Mesenchymal stem cell (in vitro differentiated cells and primary cell): ENCODE measurements around the gene POMP.

Experiments used
- DNase-seq: peaks from one replicate; pipeline ENCODE4 v3.0.0-alpha.2; 2013
- H2AFZ ChIP-seq: one replicate; pipeline ENCODE4 v1.6.1; 2013; ENCODE audit warnings: low read depth, mild to moderate bottlenecking, control low read depth, inconsistent platforms, low read length, moderate library complexity
- H2AK5ac ChIP-seq: 2 replicates; pipeline ENCODE4 v1.6.1; 2013; ENCODE audit warnings: low read length, moderate library complexity, mild to moderate bottlenecking, inconsistent platforms; ENCODE audit not compliant: severe bottlenecking
- H2BK120ac ChIP-seq: one replicate; pipeline ENCODE4 v1.6.1; 2013; ENCODE audit warnings: low read depth, mild to moderate bottlenecking, inconsistent platforms, low read length, moderate library complexity
- H2BK12ac ChIP-seq, 2 experiments: one replicate each; pipeline ENCODE4 v1.6.1; 2013; ENCODE audit warnings: inconsistent platforms in 2 of 2, low read length in 2 of 2, mild to moderate bottlenecking in 2 of 2, moderate library complexity in 2 of 2, control low read depth in 1 of 2
- H2BK15ac ChIP-seq: one replicate; pipeline ENCODE4 v1.6.1; 2013; ENCODE audit warnings: mild to moderate bottlenecking, low read depth, inconsistent platforms; ENCODE audit not compliant: poor library complexity, severe bottlenecking
- H2BK5ac ChIP-seq: 2 replicates; pipeline ENCODE4 v1.6.1; 2013; ENCODE audit warnings: low read depth, mild to moderate bottlenecking, low read length, control low read depth, inconsistent platforms; ENCODE audit not compliant: poor library complexity, severe bottlenecking
- H3K14ac ChIP-seq, 2 experiments: one replicate each; pipeline ENCODE4 v1.6.1; 2013; ENCODE audit warnings: inconsistent platforms in 2 of 2, low read length in 2 of 2, control low read depth in 1 of 2, mild to moderate bottlenecking in 1 of 2, moderate library complexity in 1 of 2
- H3K18ac ChIP-seq, 2 experiments: one replicate each; pipeline ENCODE4 v1.6.1; 2013; ENCODE audit warnings: inconsistent platforms in 2 of 2, low read length in 2 of 2, control low read depth in 1 of 2, low read depth in 1 of 2, mild to moderate bottlenecking in 1 of 2
- H3K23ac ChIP-seq, 2 experiments: one replicate each; pipeline ENCODE4 v1.6.1; 2013; ENCODE audit warnings: inconsistent platforms in 2 of 2, low read length in 2 of 2, mild to moderate bottlenecking in 2 of 2, moderate library complexity in 2 of 2, control low read depth in 1 of 2
- H3K27ac ChIP-seq: 2 replicates; pipeline ENCODE4 v1.5.1; 2013; ENCODE audit warnings: mild to moderate bottlenecking, moderate library complexity, low read length, control low read depth, inconsistent platforms; ENCODE audit not compliant: poor library complexity, severe bottlenecking
- H3K27me3 ChIP-seq, 2 experiments: 2 replicates each; pipeline versions ENCODE4 v1.6.1 to v1.7.0; 2013; ENCODE audit warnings: low read length in 2 of 2, mild to moderate bottlenecking in 2 of 2, moderate library complexity in 2 of 2, control low read depth in 1 of 2, inconsistent platforms in 1 of 2; ENCODE audit not compliant: control insufficient read depth in 1 of 2, insufficient read depth in 1 of 2
- H3K36me3 ChIP-seq, 2 experiments: 2 replicates each; pipeline versions ENCODE4 v1.6.1 to v1.7.0; 2013; ENCODE audit warnings: low read length in 2 of 2, control low read depth in 1 of 2, inconsistent platforms in 1 of 2, low read depth in 1 of 2, mild to moderate bottlenecking in 1 of 2; ENCODE audit not compliant: insufficient read depth in 2 of 2, control insufficient read depth in 1 of 2
- H3K4ac ChIP-seq, 2 experiments: one replicate each; pipeline ENCODE4 v1.6.1; 2013; ENCODE audit warnings: inconsistent platforms in 2 of 2, low read length in 2 of 2, mild to moderate bottlenecking in 2 of 2, moderate library complexity in 2 of 2, control low read depth in 1 of 2, low read depth in 1 of 2
- H3K4me1 ChIP-seq: 2 replicates; pipeline ENCODE4 v1.6.1; 2013; ENCODE audit warnings: low read depth, low read length, control low read depth; ENCODE audit not compliant: control insufficient read depth, insufficient read depth
- H3K4me2 ChIP-seq: 2 replicates; pipeline ENCODE4 v1.6.1; 2013; ENCODE audit warnings: low read length, mild to moderate bottlenecking, inconsistent platforms; ENCODE audit not compliant: poor library complexity, severe bottlenecking
- H3K4me3 ChIP-seq, 2 experiments: 2 replicates each; pipeline versions ENCODE4 v1.5.1 to v1.7.0; 2013; ENCODE audit warnings: low read length in 2 of 2, mild to moderate bottlenecking in 2 of 2, control low read depth in 1 of 2, low read depth in 1 of 2; ENCODE audit not compliant: insufficient read depth in 1 of 2
- H3K79me1 ChIP-seq: replicated peaks from 2 replicates; pipeline ENCODE4 v1.6.1; 2013; ENCODE audit warnings: mild to moderate bottlenecking, control low read depth, low read length, inconsistent platforms; ENCODE audit not compliant: poor library complexity, severe bottlenecking
- H3K9ac ChIP-seq: 2 replicates; pipeline ENCODE4 v1.7.0; 2013; ENCODE audit warnings: mild to moderate bottlenecking, low read length, moderate library complexity
- H3K9me3 ChIP-seq: 2 replicates; pipeline ENCODE4 v1.7.0; 2013; ENCODE audit warnings: mild to moderate bottlenecking, low read length; ENCODE audit not compliant: control insufficient read depth
- H4K8ac ChIP-seq: one replicate; pipeline ENCODE4 v1.6.1; 2013; ENCODE audit warnings: inconsistent platforms, mild to moderate bottlenecking, low read length, moderate library complexity
- H4K91ac ChIP-seq: one replicate; pipeline ENCODE4 v1.6.1; 2013; ENCODE audit warnings: mild to moderate bottlenecking, low read length, inconsistent platforms
- WGBS: methylation state at CpG from one replicate; pipeline ENCODE4 v1.1.7; 2013; ENCODE audit warnings: mixed read lengths; 5-methylcytosine and 5-hydroxymethylcytosine counted together

POMP gene

GRCh38 chr13:28704919-28705318 is 46.0 kb downstream of the POMP start:
- Histone ChIP-seq H2BK5ac (no peak overlapping the region), H3K18ac (no peak overlapping the region), H3K4me1 (peaks cover 2% of the 10 kb centered on the region), H2AFZ (no peak overlapping the region), H3K27me3 (no peaks in the 10 kb centered on the region), H2BK12ac (no peak overlapping the region), H2BK15ac (no peak overlapping the region), H3K14ac (no peak overlapping the region), H3K9me3 (no peaks in the 10 kb centered on the region), H2AK5ac (no peak overlapping the region), H3K36me3 (no peaks in the 10 kb centered on the region), H4K8ac (no peak overlapping the region), H3K4me2 (no peak overlapping the region), H3K79me1 (no peaks in the 10 kb centered on the region), H3K9ac (no peak overlapping the region), H2BK120ac (no peak overlapping the region), H3K27ac (no peak overlapping the region), H3K4ac (no peak overlapping the region), H4K91ac (no peak overlapping the region), H3K4me3 (no peak overlapping the region), H3K23ac (no peak overlapping the region)
- DNase-seq = no peak

GRCh38 chr13:28705461-28706083 is 46.6 kb downstream of the POMP start:
- Histone ChIP-seq H3K9ac (no peak overlapping the region), H3K9me3 (no peaks in the 10 kb centered on the region), H4K8ac (no peak overlapping the region), H3K79me1 (no peaks in the 10 kb centered on the region), H3K36me3 (no peaks in the 10 kb centered on the region), H2AFZ (no peak overlapping the region), H2AK5ac (no peak overlapping the region), H3K27me3 (no peaks in the 10 kb centered on the region), H3K27ac (no peak overlapping the region), H3K14ac (no peak overlapping the region), H2BK15ac (no peak overlapping the region), H2BK5ac (no peak overlapping the region), H3K4ac (no peak overlapping the region), H4K91ac (no peak overlapping the region), H3K4me3 (no peak overlapping the region), H3K23ac (no peak overlapping the region), H3K4me1 (peaks cover 2% of the 10 kb centered on the region), H2BK120ac (no peak overlapping the region), H3K4me2 (no peak overlapping the region), H2BK12ac (no peak overlapping the region), H3K18ac (no peak overlapping the region)
- peak; percentile 16 for DNase-seq
- 91% methylated on average over 3 of the region's 5 CpGs for WGBS

GRCh38 chr13:28707629-28708427 is 48.9 kb downstream of the POMP start:
- no peaks in the 10 kb centered on the region for H3K9me3 ChIP-seq
- H4K91ac ChIP-seq = no peak overlapping the region
- peak; percentile 70 for DNase-seq
- H3K27ac ChIP-seq = no peak overlapping the region
- H3K23ac ChIP-seq = no peak overlapping the region
- no peak overlapping the region for H2BK5ac ChIP-seq
- peak overlapping the region in 1 of 2 experiments; percentile 28 for H3K4ac ChIP-seq
- no peak overlapping the region for H3K4me2 ChIP-seq
- peak overlapping the region; percentile 77 for H2AFZ ChIP-seq
- no peak overlapping the region for H3K14ac ChIP-seq
- H2BK120ac ChIP-seq = no peak overlapping the region
- H2AK5ac ChIP-seq = no peak overlapping the region
- H3K4me1 ChIP-seq = peaks cover 2% of the 10 kb centered on the region
- no peak overlapping the region for H2BK12ac ChIP-seq
- H2BK15ac ChIP-seq = no peak overlapping the region
- H3K9ac ChIP-seq = no peak overlapping the region
- H3K27me3 ChIP-seq = no peaks in the 10 kb centered on the region
- H3K79me1 ChIP-seq = no peaks in the 10 kb centered on the region
- no peak overlapping the region for H3K4me3 ChIP-seq
- H3K36me3 ChIP-seq = no peaks in the 10 kb centered on the region
- peak overlapping the region in 1 of 2 experiments; percentile 62 for H3K18ac ChIP-seq
- H4K8ac ChIP-seq = peak overlapping the region; percentile 60
- WGBS = 80% methylated on average over 3 of the region's 5 CpGs

- peaks cover 2% of the 10 kb centered on the region for H3K4me1 ChIP-seq
- H3K4me3 ChIP-seq = no peak overlapping the region
- no peak overlapping the region for H3K14ac ChIP-seq
- H3K9me3 ChIP-seq = no peaks in the 10 kb centered on the region
- no peak overlapping the region for H2BK120ac ChIP-seq
- peak overlapping the region; percentile 23 for H2BK15ac ChIP-seq
- no peak overlapping the region for H2BK5ac ChIP-seq
- H3K4me2 ChIP-seq = no peak overlapping the region
- 100% methylated on average over 1 of the region's 4 CpGs for WGBS
- no peak overlapping the region for H2AFZ ChIP-seq
- no peak overlapping the region for H2BK12ac ChIP-seq
- no peaks in the 10 kb centered on the region for H3K36me3 ChIP-seq
- H3K27me3 ChIP-seq = no peaks in the 10 kb centered on the region
- H3K79me1 ChIP-seq = no peaks in the 10 kb centered on the region
- H3K23ac ChIP-seq = no peak overlapping the region
- H4K8ac ChIP-seq = peak overlapping the region; percentile 41
- peak overlapping the region in 1 of 2 experiments; percentile 12 for H3K18ac ChIP-seq
- no peak overlapping the region for H4K91ac ChIP-seq
- H2AK5ac ChIP-seq = no peak overlapping the region
- DNase-seq = no peak
- no peak overlapping the region for H3K27ac ChIP-seq
- H3K9ac ChIP-seq = no peak overlapping the region
- H3K4ac ChIP-seq = no peak overlapping the region
These were observed 51.2 kb downstream of the POMP start for GRCh38 chr13:28710161-28710560.
